CD14-positive monocyte (primary cell): ENCODE measurements around the gene RIPK1. TPM values are rescaled to one million over a fixed set of nuclear protein-coding genes. Genes with fewer than 3 reads are reported as not detected.
"Not testable (repeated sequence)": the region's sequence is repeated elsewhere in the genome, so short reads cannot be mapped to it uniquely, and the experiment has no call there.

Experiments used
- DNase-seq, 3 donors: peaks; one replicate each; pipeline ENCODE4 v3.0.0-alpha.2; 2011 to 2022
- H2AFZ ChIP-seq: 2 replicates; pipeline ENCODE4 v1.6.0; 2012; ENCODE audit warnings: mild to moderate bottlenecking, low read depth, low read length, inconsistent platforms; ENCODE audit not compliant: insufficient read depth, poor library complexity, severe bottlenecking
- H3K27ac ChIP-seq, 2 donors: 1 replicate in 1 of 2; 2 replicates in 1 of 2; pipeline ENCODE4 v1.5.1; 2012 to 2013; ENCODE audit warnings: low read length in 2 of 2, control low read depth in 1 of 2, inconsistent platforms in 1 of 2, low read depth in 1 of 2, mild to moderate bottlenecking in 1 of 2
- H3K27me3 ChIP-seq, 2 donors: one replicate each; pipeline versions ENCODE4 v1.6.0 to v1.6.1; 2011 to 2013; ENCODE audit warnings: low read length in 2 of 2; ENCODE audit not compliant: control insufficient read depth in 2 of 2, insufficient read depth in 2 of 2
- H3K36me3 ChIP-seq, 2 donors: replicated peaks in 1 of 2; 1 replicate in 1 of 2; 2 replicates in 1 of 2; pipeline versions ENCODE4 v1.5.1 to v1.6.1; 2012 to 2013; ENCODE audit warnings: low read length in 2 of 2, control low read depth in 1 of 2, inconsistent platforms in 1 of 2, mild to moderate bottlenecking in 1 of 2; ENCODE audit not compliant: insufficient read depth in 2 of 2, control insufficient read depth in 1 of 2
- H3K4me1 ChIP-seq, 2 donors: 1 replicate in 1 of 2; 2 replicates in 1 of 2; pipeline versions ENCODE4 v1.5.1 to v1.6.1; 2012 to 2013; ENCODE audit warnings: low read length in 2 of 2, control low read depth in 1 of 2, inconsistent platforms in 1 of 2, mild to moderate bottlenecking in 1 of 2, moderate library complexity in 1 of 2; ENCODE audit not compliant: insufficient read depth in 2 of 2, control insufficient read depth in 1 of 2
- H3K4me2 ChIP-seq: replicated peaks from 2 replicates; pipeline ENCODE3; 2012; ENCODE audit warnings: low read length, moderate library complexity, mild to moderate bottlenecking; ENCODE audit not compliant: poor library complexity, severe bottlenecking; ENCODE audit errors: extremely low read depth
- H3K4me3 ChIP-seq, 3 experiments: fragments of 200-600 bp in 1 of 3; sonication (generic) in 1 of 3; replicated peaks in 1 of 3; 1 replicate in 2 of 3; 2 replicates in 1 of 3; pipeline ENCODE4 v1.5.1; 2011 to 2013; ENCODE audit warnings: low read length in 3 of 3, mild to moderate bottlenecking in 3 of 3, control low read depth in 2 of 3, low read depth in 2 of 3, inconsistent platforms in 1 of 3, moderate library complexity in 1 of 3
- H3K79me2 ChIP-seq: 2 replicates; pipeline ENCODE4 v1.6.0; 2012; ENCODE audit warnings: mild to moderate bottlenecking, control low read depth, inconsistent platforms, low read length, moderate library complexity; ENCODE audit not compliant: insufficient read depth
- H3K9ac ChIP-seq: 2 replicates; pipeline ENCODE4 v1.6.0; 2017; ENCODE audit warnings: low read length, mild to moderate bottlenecking; ENCODE audit not compliant: insufficient read depth, poor library complexity, severe bottlenecking
- H3K9me3 ChIP-seq, 2 donors: replicated peaks in 1 of 2; 1 replicate in 1 of 2; 2 replicates in 1 of 2; pipeline versions ENCODE4 v1.5.1 to v1.6.1; 2012 to 2013; ENCODE audit warnings: low read length in 2 of 2, control low read depth in 1 of 2; ENCODE audit not compliant: control insufficient read depth in 1 of 2, insufficient read depth in 1 of 2
- H4K20me1 ChIP-seq: 2 replicates; pipeline ENCODE4 v1.6.0; 2012; ENCODE audit warnings: mild to moderate bottlenecking, low read length, control low read depth, moderate library complexity; ENCODE audit not compliant: insufficient read depth
- H3K27ac Mint-ChIP-seq, 7 donors: one replicate each; pipeline ENCODE4 v1.8.0; 2020; ENCODE audit warnings: mild to moderate bottlenecking in 7 of 7, mixed read lengths in 7 of 7, moderate library complexity in 6 of 7, inconsistent platforms in 2 of 7
- H3K27me3 Mint-ChIP-seq, 3 donors: one replicate each; pipeline ENCODE4 v1.8.0; 2021 to 2022; ENCODE audit warnings: low read depth in 3 of 3, mild to moderate bottlenecking in 3 of 3, mixed read lengths in 3 of 3, moderate library complexity in 3 of 3, inconsistent platforms in 1 of 3
- H3K36me3 Mint-ChIP-seq, 2 donors: one replicate each; pipeline ENCODE4 v1.8.0; 2020; ENCODE audit warnings: mixed read lengths in 2 of 2, inconsistent platforms in 1 of 2, mild to moderate bottlenecking in 1 of 2
- H3K4me1 Mint-ChIP-seq: one replicate; pipeline ENCODE4 v1.8.0; 2020; ENCODE audit warnings: mild to moderate bottlenecking, mixed read lengths
- H3K4me3 Mint-ChIP-seq, 2 donors: one replicate each; pipeline ENCODE4 v1.8.0; 2020; ENCODE audit warnings: mild to moderate bottlenecking in 2 of 2, mixed read lengths in 2 of 2, moderate library complexity in 1 of 2
- H3K9me3 Mint-ChIP-seq, 7 donors: one replicate each; pipeline ENCODE4 v1.8.0; 2020 to 2022; ENCODE audit warnings: mixed read lengths in 7 of 7, mild to moderate bottlenecking in 6 of 7, moderate library complexity in 6 of 7, inconsistent platforms in 2 of 7
- WGBS: methylation state at CpG from one replicate; pipeline ENCODE4 v1.1.5; 2013; ENCODE audit warnings: missing lambda C conversion rate; ENCODE audit not compliant: insufficient coverage; 5-methylcytosine and 5-hydroxymethylcytosine counted together
- intact Hi-C, 2 donors: fragments of 100-400 bp; cut with micrococcal nuclease; formaldehyde crosslinking; loops; one replicate each; pipeline versions ENCODE4 v1.15.0 to v1.15.1; 2023
- polyA plus RNA-seq, 3 donors: library from polyadenylated mRNA; depleted of rRNA in 1 of 3; unstranded in 2 of 3; stranded (reverse) in 1 of 3; fragments of 300-500 nt in 2 of 3; fragments of >200 nt in 1 of 3; fragmentation: Illumina TruSeq in 2 of 3; gene quantifications; 1 replicate in 2 of 3; 2 replicates in 1 of 3; pipeline ENCODE4 v1.2.3, GENCODE V29; 2012 to 2021
- TF ChIP-seq, protein P1 (sequence below): fragments of 200-600 bp; IDR thresholded peaks from one replicate; pipeline ENCODE4 v1.8.0; 2022; ENCODE audit warnings: antibody characterized with exemption, mild to moderate bottlenecking

RIPK1 gene
- polyA plus RNA-seq, 3 donors: 6.0 to 9.6 (median 9.6) TPM

DNA sequence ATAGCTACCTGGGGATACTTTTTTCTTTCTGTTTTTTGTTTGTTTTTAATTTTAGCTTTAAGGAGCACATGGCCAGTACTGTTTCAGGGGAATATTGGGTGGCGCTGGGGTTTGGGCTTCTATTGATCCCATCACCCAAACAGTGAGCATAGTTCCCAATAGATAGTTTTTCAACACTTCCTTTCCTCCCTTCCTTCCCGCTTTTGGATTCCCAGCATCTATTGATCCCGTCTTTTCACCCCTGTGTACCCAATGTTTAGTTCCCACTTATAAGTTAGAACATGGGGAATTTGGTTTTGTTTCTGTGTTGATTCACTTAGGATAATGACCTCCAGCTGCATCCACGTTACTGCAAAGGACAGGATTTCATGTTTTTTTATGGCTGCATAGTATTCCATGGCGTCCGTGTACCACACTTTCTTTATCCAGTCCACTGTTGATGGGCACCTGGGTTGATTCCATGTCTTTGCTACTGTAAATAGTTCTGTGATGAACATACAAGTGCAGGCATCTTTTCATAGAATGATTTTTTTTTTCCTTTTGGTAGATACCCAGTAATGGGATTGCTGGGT is 48.5 kb upstream of the RIPK1 start:
- Histone ChIP-seq H3K4me2 (peak overlapping the region; percentile 30), H3K4me1 (peaks cover 55 to 65% of the 10 kb centered on the region in 2 donors), H3K27me3 (no peaks in the 10 kb centered on the region), H3K9me3 (no peaks in the 10 kb centered on the region), H3K36me3 (peaks cover 31 to 45% of the 10 kb centered on the region in 2 donors), H3K79me2 (peaks cover 39% of the 10 kb centered on the region), H3K27ac (peak overlapping the region; percentile 67 to 68), H3K4me3 (peak overlapping the region in 1 of 3 experiments; percentile 25), H4K20me1 (peaks cover 14% of the 10 kb centered on the region), H2AFZ (no peak overlapping the region), H3K9ac (no peak overlapping the region)
- Mint-ChIP-seq H3K36me3 (peaks cover 46 to 56% of the 10 kb centered on the region in 2 donors), H3K9me3 (no peaks in the 10 kb centered on the region), H3K4me3 (no peak overlapping the region), H3K27ac (peak overlapping the region; percentile 70 to 87 (median 78)), H3K4me1 (peaks cover 48% of the 10 kb centered on the region), H3K27me3 (peaks cover 0 to 3% (median 2%) of the 10 kb centered on the region in 3 donors)
- TF ChIP-seq, protein P1, sequence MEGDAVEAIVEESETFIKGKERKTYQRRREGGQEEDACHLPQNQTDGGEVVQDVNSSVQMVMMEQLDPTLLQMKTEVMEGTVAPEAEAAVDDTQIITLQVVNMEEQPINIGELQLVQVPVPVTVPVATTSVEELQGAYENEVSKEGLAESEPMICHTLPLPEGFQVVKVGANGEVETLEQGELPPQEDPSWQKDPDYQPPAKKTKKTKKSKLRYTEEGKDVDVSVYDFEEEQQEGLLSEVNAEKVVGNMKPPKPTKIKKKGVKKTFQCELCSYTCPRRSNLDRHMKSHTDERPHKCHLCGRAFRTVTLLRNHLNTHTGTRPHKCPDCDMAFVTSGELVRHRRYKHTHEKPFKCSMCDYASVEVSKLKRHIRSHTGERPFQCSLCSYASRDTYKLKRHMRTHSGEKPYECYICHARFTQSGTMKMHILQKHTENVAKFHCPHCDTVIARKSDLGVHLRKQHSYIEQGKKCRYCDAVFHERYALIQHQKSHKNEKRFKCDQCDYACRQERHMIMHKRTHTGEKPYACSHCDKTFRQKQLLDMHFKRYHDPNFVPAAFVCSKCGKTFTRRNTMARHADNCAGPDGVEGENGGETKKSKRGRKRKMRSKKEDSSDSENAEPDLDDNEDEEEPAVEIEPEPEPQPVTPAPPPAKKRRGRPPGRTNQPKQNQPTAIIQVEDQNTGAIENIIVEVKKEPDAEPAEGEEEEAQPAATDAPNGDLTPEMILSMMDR: no peak
- intact Hi-C loops: no loop called here
- WGBS: no CpG with 5 or more reads among the region's 6 CpGs
- no peak for DNase-seq

DNA sequence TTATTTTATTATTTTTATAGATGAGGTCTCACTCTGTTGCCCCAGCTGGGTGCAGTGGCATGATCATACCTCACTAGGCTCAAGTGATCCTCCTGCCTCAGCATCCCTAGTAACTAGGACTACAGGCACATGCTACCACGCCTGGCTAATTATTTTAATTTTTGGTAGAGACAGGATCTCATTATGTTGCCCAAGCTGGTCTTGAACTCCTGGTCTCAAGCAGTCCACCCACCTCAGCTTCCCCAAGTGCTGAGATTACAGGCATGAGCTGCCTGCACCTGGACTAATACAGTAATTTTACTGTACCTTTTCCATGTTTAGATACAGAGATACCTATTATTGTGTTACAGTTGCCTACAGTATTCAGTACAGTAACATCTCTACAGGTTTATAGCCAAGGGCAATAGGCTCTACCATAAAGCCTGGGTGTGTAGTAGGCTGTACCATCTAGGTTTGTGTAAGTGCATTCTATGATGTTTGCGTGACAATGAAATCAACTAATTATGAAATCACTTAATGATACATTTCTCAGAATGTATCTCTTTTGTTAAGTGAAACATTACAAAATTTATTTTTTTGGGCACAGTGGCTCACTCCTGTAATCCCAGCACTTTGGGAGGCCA is 47.2 kb upstream of the RIPK1 start:
- H3K27ac ChIP-seq: peak overlapping the region in 1 of 2 donors; percentile 55
- peaks cover 59% of the 10 kb centered on the region for H3K4me1 Mint-ChIP-seq
- no CpG with 5 or more reads among the region's 2 CpGs for WGBS
- H2AFZ ChIP-seq, H3K9ac ChIP-seq, H3K9me3 ChIP-seq, H3K27me3 ChIP-seq, H3K4me3 ChIP-seq, DNase-seq, H3K4me2 ChIP-seq, H3K4me3 Mint-ChIP-seq, intact Hi-C loops, H3K27me3 Mint-ChIP-seq, H3K9me3 Mint-ChIP-seq: not testable (repeated sequence)
- H3K4me1 ChIP-seq: peaks cover 68 to 78% of the 10 kb centered on the region in 2 donors
- peak overlapping the region in 4 of 7 donors; percentile 26 to 99 (median 96) for H3K27ac Mint-ChIP-seq
- H3K79me2 ChIP-seq: peaks cover 39% of the 10 kb centered on the region
- peaks cover 14% of the 10 kb centered on the region for H4K20me1 ChIP-seq
- peaks cover 34 to 44% of the 10 kb centered on the region in 2 donors for H3K36me3 Mint-ChIP-seq
- peaks cover 21 to 32% of the 10 kb centered on the region in 2 donors for H3K36me3 ChIP-seq
